ENCODE measurements around the gene IKZF3.

IKZF3 gene

GRCh38 chr17:39782980-39783379, 81.1 kb downstream of the IKZF3 start:
- TF ChIP-seq, protein P1, sequence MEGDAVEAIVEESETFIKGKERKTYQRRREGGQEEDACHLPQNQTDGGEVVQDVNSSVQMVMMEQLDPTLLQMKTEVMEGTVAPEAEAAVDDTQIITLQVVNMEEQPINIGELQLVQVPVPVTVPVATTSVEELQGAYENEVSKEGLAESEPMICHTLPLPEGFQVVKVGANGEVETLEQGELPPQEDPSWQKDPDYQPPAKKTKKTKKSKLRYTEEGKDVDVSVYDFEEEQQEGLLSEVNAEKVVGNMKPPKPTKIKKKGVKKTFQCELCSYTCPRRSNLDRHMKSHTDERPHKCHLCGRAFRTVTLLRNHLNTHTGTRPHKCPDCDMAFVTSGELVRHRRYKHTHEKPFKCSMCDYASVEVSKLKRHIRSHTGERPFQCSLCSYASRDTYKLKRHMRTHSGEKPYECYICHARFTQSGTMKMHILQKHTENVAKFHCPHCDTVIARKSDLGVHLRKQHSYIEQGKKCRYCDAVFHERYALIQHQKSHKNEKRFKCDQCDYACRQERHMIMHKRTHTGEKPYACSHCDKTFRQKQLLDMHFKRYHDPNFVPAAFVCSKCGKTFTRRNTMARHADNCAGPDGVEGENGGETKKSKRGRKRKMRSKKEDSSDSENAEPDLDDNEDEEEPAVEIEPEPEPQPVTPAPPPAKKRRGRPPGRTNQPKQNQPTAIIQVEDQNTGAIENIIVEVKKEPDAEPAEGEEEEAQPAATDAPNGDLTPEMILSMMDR (conservative IDR thresholded peaks at IDR 0.05; ENCODE audit: control insufficient read depth, insufficient read depth, low read depth, low read length), result no peak
- no peak for DNase-seq (ENCODE audit: low read depth)
- no peak overlapping the region for H3K4me3 ChIP-seq (ENCODE audit: control insufficient read depth, low read depth, low read length)

- TF ChIP-seq, protein P1 (conservative IDR thresholded peaks at IDR 0.05; ENCODE audit: control insufficient read depth, insufficient read depth, low read depth, low read length), result no peak
- no peak for DNase-seq (ENCODE audit: low read depth)
- no peak overlapping the region for H3K4me3 ChIP-seq (ENCODE audit: control insufficient read depth, low read depth, low read length)
These were observed 81.6 kb downstream of the IKZF3 start for GRCh38 chr17:39782481-39782880.

DNA sequence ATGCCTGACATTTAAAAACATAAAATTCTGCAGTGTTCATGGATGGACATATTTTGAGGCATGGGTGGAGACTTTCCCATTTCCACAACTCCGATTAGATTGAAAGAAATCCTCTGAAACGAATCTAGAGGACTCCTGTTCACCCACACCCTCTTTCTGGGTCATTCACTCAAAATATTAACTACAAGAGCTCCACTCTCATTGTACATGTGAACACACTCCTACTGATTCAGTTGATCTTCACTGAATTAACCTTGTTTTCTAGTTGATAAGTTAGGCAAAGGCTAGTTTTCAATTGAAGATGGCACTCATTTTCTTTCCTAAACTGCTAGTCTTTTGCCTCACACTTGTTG, 82.3 kb downstream of the IKZF3 start:
- DNase-seq (ENCODE audit: low read depth), result no peak
- TF ChIP-seq, protein P1 (conservative IDR thresholded peaks at IDR 0.05; ENCODE audit: control insufficient read depth, insufficient read depth, low read depth, low read length), result no peak
- no peak overlapping the region for H3K4me3 ChIP-seq (ENCODE audit: control insufficient read depth, low read depth, low read length)

GRCh38 chr17:39781031-39781860, 82.9 kb downstream of the IKZF3 start:
- TF ChIP-seq, protein P1 (conservative IDR thresholded peaks at IDR 0.05; ENCODE audit: control insufficient read depth, insufficient read depth, low read depth, low read length), result no peak
- DNase-seq (ENCODE audit: low read depth), result no peak
- H3K4me3 ChIP-seq (ENCODE audit: control insufficient read depth, low read depth, low read length), result no peak overlapping the region

- DNase-seq (ENCODE audit: low read depth), result no peak
- TF ChIP-seq, protein P1 (conservative IDR thresholded peaks at IDR 0.05; ENCODE audit: control insufficient read depth, insufficient read depth, low read depth, low read length), result no peak
- H3K4me3 ChIP-seq (ENCODE audit: control insufficient read depth, low read depth, low read length), result no peak overlapping the region
These were observed 86.4 kb downstream of the IKZF3 start for GRCh38 chr17:39777534-39778365.

DNA sequence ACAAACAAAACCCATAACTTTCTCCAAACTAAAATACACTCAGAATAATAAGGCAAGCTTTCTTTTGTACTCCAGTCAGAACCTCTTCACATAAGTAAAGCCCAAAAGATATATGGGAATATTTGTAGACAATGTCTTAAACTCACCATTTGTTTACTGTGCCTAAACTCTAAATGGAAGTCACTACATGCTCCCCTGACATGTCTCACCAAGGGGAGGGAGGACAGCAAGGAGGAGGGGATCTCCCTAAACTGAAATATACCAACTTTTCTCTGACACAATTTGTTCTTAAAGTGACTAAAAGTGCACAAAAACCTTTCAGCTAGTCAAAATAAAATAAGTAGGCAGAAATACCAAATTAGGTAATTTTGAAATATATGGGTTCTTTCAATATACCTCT, 87.9 kb downstream of the IKZF3 start:
- TF ChIP-seq, protein P1 (conservative IDR thresholded peaks at IDR 0.05; ENCODE audit: control insufficient read depth, insufficient read depth, low read depth, low read length), result no peak
- no peak overlapping the region for H3K4me3 ChIP-seq (ENCODE audit: control insufficient read depth, low read depth, low read length)
- DNase-seq (ENCODE audit: low read depth), result no peak
